Stimulated activated naive CD8-positive, alpha-beta T cell treated with anti-CD3 and anti-CD28 coated beads, Interleukin-15, Interleukin-2, amounts not matched to agents 100 U/mL and 50 U/mL, for 24 hours (primary cell): ENCODE measurements around the gene PCNX1.
"Not testable (repeated sequence)": the region's sequence is repeated elsewhere in the genome, so short reads cannot be mapped to it uniquely, and the experiment has no call there.

ENCODE experiments used
- ATAC-seq: fragments of 150-1000 bp; cut with Tn5 transposase; one replicate; pipeline ENCODE4 v1.10.0; 2021
- DNase-seq: peaks from one replicate; pipeline ENCODE4 v3.0.0; 2021

PCNX1 gene

DNA sequence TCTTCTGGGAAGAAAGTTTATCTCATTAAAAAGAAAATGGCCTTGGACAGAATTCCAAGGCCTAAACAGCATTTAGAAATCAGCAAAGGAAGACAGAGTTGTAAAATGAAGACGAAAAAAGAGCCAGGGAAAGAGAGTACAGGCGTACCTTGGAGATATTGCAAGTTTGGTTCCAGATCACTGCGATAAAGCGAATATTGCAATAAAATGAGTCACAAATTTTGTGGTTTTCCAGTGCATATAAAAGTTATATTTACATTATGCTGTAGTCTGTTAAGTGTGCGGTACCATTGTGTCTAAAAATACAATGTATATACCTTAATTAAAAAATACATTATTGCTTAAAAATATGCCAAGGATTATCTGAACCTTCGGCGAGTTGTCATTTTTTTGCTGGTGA, 9.0 kb downstream of the PCNX1 start:
- ATAC-seq (no peak), DNase-seq (no peak)

DNA sequence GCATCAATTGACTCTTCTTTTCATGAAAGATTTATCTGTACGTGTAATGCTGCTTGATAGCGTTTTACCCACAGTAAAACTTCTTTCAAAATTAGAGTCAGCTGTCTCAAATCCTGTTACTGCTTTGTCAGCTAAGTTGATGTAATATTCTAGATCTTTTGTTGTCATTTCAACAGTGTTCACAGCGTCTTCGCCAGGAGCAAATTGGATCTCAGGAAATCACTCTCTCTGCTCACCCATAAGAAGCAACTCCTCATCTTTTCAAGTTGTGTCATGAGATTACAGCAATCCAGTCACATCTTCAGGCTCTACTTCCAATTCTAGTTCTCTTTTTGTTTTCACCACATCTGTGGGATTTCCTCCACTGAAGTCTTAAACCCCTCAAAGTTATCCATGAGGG, 9.5 kb downstream of the PCNX1 start:
- DNase-seq (no peak), ATAC-seq (no peak)

DNA sequence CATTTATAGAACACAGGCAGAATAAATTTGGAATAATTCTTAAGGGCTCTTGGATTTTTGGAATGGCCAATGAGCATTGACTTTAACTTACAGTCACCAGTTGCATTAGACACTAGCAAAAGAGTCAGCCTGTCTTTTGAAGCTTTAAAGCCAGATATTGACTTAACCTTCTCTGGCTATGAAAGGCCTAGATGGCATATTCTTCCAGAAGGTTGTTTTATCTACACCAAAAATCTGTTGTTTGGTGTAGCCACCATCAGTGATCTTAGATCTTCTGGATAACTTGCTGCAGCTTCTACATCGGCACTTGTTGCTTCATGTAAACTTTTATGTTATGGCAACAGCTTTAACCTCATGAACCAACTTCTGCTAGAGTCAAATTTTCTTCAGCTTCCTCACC, 10.4 kb downstream of the PCNX1 start:
- ATAC-seq, result no peak
- no peak for DNase-seq

DNA sequence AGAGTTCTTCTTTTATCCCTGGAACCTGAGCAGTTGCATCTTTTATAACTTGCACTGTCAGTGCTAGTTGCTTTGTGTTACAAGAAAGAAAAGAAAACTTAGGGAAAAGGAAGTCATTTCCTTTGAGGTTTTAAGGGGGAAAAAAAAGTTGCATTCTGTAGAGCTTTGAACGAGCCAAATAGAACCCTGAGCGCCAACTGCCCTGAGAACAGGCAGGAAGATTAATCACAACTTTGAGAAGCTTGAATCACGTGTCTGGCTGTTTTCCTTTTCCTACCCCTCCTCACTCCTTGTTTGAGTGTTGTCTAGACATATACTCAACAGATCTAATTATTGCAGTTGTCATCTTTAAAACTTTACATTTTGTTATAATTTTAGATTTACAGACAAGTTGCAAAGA, 12.5 kb downstream of the PCNX1 start:
- DNase-seq, result no peak

DNA sequence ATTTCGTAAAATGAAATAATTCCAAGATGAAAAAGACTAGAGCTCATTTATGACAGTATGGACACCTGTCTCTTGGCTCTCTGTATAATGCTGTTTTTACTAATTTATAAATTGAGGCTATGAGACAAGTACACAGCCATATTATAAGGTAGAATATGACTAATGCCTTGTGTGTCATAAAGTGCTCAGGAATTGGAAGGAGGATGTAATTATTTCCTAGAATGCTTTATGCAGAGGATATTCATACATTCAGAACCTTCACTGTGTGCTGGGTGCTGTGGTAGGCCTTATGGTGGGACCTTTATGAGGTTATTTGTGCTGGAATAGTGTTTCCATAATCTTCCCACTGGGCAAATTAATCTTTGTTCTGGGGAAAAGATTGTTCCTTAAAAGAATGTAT, 13.3 kb downstream of the PCNX1 start:
- DNase-seq (no peak), ATAC-seq (peak; percentile 92)

More for the DNA sequence above, 12.5 kb downstream of the PCNX1 start:
- peak; percentile 55 for ATAC-seq

DNA sequence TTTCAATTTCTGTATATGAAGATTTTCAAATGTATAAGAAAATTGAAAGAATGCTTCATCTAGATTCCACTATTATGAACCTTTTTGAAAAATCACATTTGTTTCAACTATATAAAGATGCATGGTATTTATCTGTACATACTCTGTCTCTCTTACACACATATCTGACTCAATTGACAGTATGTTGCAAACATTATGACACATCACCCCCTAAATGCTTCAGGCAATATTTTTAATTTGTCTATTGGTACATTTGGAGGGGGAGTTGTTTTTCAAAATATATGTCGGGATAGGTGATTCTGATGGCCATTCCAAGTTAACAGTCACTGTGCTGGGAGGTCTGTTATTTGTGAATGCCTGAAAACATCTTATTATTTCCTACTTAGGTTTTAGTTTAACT, 14.4 kb downstream of the PCNX1 start:
- DNase-seq, result no peak
- no peak for ATAC-seq

DNA sequence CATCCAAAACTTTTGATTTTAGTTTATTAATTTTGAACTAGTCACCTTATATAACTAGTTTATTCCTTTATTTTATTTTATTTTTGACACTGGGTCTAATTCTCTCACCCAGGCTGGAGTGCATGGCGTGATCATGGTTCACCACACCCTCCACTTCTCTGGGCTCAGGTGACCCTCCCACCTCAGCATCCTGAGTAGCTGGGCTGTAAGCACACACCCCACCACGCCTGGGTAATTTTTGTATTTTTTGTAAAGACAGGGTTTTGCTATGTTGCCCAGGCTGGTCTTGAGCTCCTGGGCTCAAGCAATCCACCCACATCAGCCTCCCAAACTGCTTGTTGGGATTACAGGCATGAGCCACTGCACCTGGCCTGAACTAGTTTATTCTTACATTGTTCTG, 17.3 kb downstream of the PCNX1 start:
- ATAC-seq, result no peak

DNA sequence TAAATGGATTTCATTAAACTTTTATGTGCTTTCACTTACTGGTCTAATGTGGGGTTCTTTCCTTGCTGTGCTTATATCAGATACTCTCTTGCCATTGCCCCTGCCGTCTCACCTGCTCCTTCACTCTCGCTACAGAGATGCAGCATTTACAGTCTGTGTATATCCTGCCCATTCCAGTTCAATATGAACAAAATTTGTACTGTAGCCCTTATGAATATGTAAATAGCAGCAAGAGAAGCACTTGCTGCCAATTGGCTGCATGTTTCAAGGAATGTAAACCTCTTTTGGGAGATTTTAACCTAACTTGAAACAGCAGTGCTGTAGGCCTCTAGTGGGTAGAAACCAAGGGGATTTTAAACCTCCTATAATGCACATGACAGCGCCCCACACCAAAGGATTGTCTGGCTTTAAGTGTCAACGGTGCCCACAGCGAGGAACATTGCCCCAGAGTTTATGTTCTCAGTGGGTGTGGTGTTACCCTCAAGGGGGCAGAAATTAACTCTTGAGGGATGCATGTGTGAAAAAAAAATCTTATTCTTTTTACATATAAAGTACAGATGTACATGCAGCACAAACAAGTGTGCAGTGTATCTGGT, 19.1 kb downstream of the PCNX1 start:
- DNase-seq, result no peak
- ATAC-seq, result no peak

More for the DNA sequence above, 17.3 kb downstream of the PCNX1 start:
- DNase-seq, result no peak

DNA sequence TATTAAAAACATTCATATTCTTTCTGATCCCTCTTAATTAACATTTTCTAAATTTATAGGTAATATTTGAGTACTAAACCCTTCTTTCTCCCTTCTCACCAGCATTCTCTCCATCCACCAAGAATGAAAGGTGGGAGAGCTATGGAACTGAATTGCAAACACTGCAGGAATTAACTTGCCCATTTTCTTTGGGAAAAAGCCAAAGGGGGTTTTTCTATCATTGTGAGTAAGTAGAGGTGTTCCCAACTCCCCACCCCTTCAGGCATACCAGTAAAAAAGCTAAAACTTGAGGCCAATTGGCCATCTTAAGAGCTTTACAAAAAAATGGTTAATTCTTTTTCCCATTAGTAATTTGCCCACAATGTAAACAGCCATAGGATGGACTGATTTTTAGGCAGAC, 23.7 kb downstream of the PCNX1 start:
- DNase-seq, result no peak
- ATAC-seq, result no peak

DNA sequence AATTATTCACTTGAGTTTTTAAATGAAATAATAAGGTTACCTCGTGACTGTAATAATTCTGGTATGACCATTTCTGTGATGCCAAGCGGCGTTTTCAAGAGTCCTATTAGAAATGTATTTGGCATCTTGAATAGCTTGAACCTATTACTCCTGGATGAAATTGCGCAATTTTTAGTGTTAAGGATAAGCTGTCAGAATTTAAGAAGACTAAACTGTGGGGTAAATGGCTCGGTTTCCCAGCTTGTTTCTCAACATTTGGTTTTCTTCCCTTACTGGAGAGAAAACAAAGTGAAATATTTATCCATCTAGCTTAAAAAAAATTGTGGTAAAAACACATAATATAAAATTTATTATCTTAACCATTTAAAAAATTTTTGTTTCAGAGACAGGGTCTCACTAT, 26.8 kb downstream of the PCNX1 start:
- no peak for DNase-seq

DNA sequence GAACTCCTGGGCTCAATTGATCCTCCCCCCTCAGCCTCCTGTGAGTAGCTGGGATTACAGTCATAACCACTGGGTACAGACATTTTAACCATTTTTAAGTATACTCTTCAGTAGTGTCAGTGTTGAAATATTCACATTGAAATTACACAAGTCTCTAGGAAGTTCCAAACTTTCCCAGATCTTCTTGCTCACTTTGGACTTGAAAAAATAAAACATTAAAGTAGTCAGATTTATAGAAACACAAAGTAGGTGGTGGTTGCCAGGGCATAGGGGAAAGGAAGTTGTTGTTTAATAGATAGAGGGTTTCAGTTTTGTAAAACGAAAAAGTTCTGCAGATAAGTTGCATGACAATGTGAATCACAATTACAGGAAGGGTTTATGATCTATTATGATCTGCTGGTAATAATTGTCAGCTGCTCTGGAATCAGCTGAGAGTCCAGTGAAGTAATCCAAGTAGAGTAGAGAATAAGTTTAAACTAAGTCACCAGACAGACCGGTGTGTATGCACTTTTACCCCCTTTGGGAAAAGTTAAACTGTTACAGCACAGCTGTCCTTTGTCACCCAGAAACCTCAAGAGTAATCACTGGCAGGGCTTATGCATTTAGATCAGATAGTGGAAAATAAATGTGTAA, 27.4 kb downstream of the PCNX1 start:
- DNase-seq (no peak), ATAC-seq (peak; percentile 88)

More for the DNA sequence above, 26.8 kb downstream of the PCNX1 start:
- no peak for ATAC-seq

DNA sequence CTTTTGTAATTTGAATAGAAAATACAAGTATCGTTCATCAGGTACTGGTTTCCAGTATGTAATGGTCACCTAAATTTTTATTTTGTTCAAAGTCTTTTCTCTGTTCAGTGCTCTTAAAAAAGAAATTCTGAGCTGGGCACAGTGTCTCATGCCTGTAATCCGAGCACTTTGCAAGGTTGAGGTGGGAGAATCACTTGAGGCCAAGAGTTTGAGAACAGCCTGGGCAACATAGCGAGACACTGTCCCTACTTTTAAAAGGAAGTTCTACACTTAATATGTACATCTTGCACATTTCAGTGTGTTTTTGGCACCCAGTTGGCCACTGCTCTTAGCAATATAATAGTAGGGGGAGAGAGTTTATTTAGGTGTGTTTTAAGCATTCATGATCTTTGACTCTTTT, 27.9 kb downstream of the PCNX1 start:
- no peak for DNase-seq
- ATAC-seq, result no peak

DNA sequence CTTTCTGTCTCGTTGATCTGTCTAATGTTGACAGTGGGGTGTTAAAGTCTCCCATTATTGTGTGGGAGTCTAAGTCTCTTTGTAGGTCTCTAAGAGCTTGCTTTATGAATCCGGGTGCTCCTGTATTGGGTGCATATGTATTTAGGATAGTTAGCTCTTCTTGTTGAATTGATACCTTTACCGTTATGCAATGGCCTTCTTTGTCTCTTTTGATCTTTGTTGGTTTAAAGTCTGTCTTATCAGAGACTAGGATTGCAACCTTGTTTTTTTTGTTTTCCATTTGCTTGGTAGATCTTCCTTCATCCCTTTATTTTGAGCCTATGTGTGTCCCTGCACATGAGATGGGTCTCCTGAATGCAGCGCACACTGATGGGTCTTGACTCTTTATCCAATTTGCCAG, 32.4 kb downstream of the PCNX1 start:
- ATAC-seq, DNase-seq: not testable (repeated sequence)

DNA sequence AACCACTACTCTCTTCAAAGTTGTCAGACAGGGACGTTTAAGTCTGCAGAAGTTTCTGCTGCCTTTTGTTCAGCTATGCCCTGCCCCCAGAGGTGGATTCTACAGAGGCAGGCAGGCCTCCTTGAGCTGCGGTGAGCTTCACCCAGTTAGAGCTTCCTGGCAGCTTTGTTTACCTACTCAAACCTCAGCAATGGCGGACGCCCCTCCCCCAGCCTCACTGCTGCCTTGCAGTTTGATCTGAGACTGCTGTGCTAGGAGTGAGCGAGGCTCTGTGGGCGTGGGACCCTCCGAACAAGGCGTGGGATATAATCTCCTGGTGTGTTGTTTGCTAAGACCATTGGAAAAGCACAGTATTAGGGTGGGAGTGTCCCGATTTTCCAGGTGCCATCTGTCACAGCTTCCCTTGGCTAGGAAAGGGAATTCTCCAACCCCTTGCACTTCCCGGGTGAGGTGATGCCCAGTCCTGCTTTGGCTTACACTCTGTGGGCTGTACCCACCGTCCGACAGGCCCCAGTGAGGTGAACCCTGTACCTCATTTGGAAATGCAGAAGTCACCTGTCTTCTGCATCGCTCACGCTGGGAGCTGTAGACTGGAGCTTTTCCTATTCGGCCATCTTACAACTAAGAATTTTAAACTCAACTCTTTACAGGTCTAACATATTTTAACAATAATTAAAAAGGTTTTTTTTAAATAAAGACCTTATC, 34.5 kb downstream of the PCNX1 start:
- not testable (repeated sequence) for ATAC-seq
- peak; percentile 54 for DNase-seq

DNA sequence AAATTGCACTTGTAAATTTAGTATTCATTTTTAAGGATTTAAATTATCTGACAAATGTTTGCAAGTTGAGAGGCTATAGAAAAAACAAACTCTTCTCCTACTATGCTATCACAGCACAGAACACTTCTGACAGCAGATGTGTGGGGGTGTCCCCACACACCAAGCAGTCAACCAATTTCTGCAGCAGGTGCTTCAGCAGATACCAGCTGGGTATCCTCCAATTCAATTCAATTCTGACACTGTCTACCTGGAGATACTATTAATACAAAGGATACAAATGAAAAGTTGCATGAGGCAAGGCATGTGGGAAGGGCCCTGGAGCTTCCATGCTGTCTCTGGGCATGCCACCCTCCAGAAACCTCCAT, 35.1 kb downstream of the PCNX1 start:
- DNase-seq (no peak), ATAC-seq (no peak)

DNA sequence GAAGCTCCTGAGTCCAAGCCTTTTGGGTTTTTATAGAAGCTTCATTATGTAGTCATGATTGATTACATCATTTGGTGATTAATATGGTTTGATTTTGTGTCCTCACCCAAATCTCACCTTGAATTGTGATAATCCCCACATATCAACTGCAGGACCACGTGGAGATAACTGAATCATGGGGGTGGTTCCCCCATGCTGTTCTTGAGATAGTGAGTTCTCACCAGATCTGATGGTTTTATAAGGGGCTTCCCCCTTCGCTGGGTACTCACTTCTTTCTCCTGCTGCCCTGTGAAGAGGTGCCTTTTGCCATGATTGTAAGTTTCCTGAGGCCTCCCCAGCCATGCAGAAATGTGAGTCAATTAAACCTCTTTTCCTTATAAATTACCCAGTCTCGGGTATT, 35.5 kb downstream of the PCNX1 start:
- ATAC-seq, result peak; percentile 55
- DNase-seq, result not testable (repeated sequence)

DNA sequence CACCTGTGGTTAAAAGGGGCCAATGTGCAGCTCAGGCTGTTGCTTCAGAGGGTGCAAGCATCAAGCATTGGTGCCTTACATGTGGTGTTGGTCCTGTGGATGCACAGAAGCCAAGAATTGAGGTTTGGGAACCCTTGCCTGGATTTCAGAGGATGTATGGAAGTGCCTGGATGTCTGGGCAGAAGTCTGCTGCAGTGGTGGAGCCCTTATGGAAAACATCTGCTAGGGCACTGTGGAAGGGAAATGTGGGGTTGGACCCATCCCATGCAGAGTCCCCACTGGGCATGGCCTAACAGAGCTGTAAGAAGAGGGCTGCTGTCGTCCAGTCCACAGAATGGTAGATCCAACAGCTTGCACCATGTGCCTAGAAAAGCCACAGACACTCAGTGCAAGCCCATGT, 36.6 kb downstream of the PCNX1 start:
- DNase-seq (no peak), ATAC-seq (no peak)

DNA sequence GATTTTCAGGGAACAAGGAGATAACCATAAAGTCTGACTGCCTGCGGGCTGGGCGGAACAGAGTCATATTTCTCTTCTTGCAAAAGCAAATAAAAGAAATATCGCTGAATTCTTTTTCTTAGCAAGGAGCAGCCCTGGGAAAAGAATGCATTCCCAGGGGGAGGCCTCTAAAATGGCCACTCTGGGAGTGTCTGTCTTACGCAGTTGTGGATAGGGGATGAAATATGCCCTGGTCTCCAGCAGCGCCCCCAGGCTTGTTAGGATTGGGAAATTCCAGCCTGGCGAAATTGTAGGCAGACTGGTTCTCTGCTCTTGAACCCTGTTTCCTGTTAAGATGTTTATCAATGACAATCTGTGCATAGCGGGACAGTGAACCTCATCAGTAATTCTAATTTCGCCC, 40.5 kb downstream of the PCNX1 start:
- DNase-seq (no peak), ATAC-seq (no peak)

DNA sequence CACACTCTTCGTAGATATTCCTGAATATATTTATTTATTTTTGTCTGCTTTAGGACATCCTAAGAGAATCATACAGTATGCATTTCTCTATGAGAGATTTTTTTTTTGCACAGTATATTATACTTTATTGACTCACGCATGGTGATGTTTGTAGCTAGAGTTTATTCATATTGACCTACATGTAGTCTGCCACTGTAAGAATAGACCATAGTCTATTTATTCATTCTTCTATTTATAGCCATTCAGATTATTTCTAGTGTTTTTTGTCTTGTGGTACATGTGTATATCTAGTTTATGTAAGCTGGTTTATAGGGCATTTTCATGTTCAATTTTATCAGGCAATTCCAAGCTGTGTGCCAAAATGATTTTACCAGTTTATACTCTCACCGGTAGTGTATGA, 45.2 kb downstream of the PCNX1 start:
- DNase-seq (no peak), ATAC-seq (no peak)

DNA sequence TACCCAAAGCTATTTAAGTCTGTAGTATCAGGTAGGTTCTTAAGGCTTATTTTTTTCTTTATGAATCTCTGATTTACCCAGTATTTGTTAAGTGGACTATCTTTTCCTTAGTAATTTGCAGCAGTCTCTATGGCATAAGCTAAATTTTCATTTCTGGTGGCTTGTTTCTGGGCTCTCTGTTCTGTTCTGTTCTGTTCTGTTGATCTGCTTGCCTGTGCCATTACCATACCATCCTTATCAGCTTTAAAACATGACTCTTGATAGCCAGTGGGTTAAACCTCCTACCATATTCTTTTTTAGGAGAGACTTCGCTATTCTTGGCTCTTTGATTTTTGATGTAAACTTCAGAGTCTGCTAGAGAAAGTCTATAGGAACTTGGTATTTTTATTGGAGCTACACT, 46.8 kb downstream of the PCNX1 start:
- ATAC-seq (no peak), DNase-seq (no peak)

DNA sequence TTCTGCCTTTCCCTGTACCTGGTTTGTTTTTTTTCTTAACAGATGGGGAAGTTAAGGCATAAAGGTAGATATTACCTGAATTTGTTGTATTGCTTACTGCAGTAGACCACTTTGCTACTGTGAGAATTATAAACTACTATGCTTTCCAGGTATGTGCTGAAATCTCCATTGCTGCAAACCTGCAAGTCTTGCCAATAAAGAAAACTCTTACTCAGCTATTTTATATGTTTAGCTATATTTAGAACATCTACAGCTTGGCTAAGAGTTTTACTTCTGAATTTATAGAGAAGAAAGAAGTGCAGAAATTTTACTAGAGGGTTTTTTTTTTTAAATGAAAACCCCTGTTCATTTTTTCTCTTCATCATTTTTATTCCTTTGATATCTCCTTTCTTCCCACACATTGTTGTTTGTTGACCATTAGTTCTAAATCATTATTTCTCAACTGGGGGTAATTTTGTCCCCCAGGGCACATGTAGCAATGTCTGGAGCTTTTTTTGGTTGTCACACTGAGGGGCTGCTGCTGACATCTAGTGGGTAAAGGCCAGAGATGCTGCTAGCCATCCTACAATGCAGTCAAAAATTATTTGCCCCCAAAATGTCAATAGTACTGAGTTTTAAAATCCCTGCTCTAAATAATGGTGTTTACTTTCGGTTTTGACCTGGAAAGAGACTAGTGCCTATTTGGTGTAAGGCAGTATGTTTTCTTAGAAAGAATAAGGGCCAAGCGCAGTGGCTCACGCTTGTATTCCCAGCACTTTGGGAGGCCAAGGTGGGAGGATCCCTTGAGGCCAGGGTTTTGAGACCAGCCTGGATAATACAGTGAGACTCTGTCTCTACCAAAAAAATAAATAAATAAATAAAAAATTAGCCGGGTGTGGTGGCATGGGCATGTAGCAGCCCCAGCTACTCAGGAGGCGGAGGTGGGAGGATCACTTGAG, 48.6 kb downstream of the PCNX1 start:
- DNase-seq, result no peak
- ATAC-seq, result no peak

DNA sequence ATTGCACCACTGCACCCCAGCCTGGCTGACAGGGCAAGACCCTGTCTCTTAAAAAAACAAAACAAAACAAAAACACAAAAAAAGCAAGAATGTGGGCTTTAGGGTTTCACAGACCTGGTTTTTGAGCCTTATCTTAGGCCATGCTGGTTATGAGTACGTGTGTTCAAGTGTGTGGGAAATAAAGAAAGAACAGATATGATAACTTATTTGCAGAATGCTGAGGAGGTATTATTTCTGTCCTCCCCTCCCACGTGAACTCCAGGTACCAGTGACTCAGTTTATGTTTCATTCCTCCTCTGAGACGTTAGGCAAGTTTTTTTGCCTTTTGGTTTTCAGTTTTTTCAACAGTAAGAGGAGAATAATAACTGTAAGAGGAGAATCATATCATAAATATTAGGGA, 49.3 kb downstream of the PCNX1 start:
- DNase-seq (no peak), ATAC-seq (no peak)

DNA sequence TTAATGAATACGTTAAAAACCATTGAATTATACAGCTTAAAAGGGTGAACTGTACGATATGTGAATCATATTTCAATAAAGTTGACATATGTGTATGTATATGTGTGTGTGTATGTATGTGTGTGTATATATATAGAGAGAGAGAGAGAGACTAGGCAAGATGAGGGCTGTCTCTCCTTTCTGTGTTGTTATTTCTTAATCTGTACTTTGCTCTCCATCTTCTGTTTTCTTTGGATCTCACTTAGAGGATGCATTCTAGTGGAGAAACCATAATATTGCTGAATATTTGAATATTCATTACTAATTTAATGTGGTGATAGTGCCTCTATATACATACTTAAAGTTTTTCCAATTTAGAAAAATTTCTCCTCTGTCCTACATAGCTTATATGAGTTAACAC, 50.5 kb downstream of the PCNX1 start:
- no peak for DNase-seq

More for the DNA sequence above, 50.5 kb downstream of the PCNX1 start:
- no peak for ATAC-seq
